ENCODE measurements around the gene DNMT3L.

Gene DNMT3L

GRCh38 chr21:44263768-44264167 lies 2.1 kb upstream of the DNMT3L start:
- no peak overlapping the region for H3K4me3 ChIP-seq (ENCODE audit: low read length)
- no peak for TF ChIP-seq CTCF (IDR thresholded peaks at IDR 0.05; ENCODE audit: insufficient read depth, low read depth, low read length, missing control alignments)
- DNase-seq (ENCODE audit: low read depth): no peak

GRCh38 chr21:44263221-44263760 lies 1.6 kb upstream of the DNMT3L start:
- no peak overlapping the region for H3K4me3 ChIP-seq (ENCODE audit: low read length)
- TF ChIP-seq CTCF (IDR thresholded peaks at IDR 0.05; ENCODE audit: insufficient read depth, low read depth, low read length, missing control alignments): no peak
- DNase-seq (ENCODE audit: low read depth): no peak

GRCh38 chr21:44262338-44263056 lies 800 bp upstream of the DNMT3L start:
- no peak for DNase-seq (ENCODE audit: low read depth)
- no peak overlapping the region for H3K4me3 ChIP-seq (ENCODE audit: low read length)
- TF ChIP-seq CTCF (IDR thresholded peaks at IDR 0.05; ENCODE audit: insufficient read depth, low read depth, low read length, missing control alignments): no peak

GRCh38 chr21:44260791-44261631 lies 686 bp downstream of the DNMT3L start:
- TF ChIP-seq CTCF (IDR thresholded peaks at IDR 0.05; ENCODE audit: insufficient read depth, low read depth, low read length, missing control alignments): no peak
- DNase-seq (ENCODE audit: low read depth): no peak
- H3K4me3 ChIP-seq (ENCODE audit: low read length): no peak overlapping the region

- no peak for TF ChIP-seq CTCF (IDR thresholded peaks at IDR 0.05; ENCODE audit: insufficient read depth, low read depth, low read length, missing control alignments)
- H3K4me3 ChIP-seq (ENCODE audit: low read length): no peak overlapping the region
- DNase-seq (ENCODE audit: low read depth): no peak
These were observed 1.6 kb downstream of the DNMT3L start for GRCh38 chr21:44260066-44260465.

GRCh38 chr21:44259082-44259705 lies 2.5 kb downstream of the DNMT3L start:
- DNase-seq (ENCODE audit: low read depth): no peak
- no peak overlapping the region for H3K4me3 ChIP-seq (ENCODE audit: low read length)
- TF ChIP-seq CTCF (IDR thresholded peaks at IDR 0.05; ENCODE audit: insufficient read depth, low read depth, low read length, missing control alignments): no peak
